HEK293T (cell line): ENCODE measurements around the gene RNF14.
A peak's percentile ranks its signal among the peaks of the same experiment; 100 is the strongest.

Experiments used
- CTCF ChIA-PET: fragments of 350-600 bp; formaldehyde crosslinking; extraction: SDS; loops from one replicate; lab custom pipeline; 2021; ENCODE audit warnings: antibody characterized with exemption, inconsistent platforms; lab: Yijun Ruan, JAX
- POLR2A ChIA-PET: fragments of 350-600 bp; formaldehyde crosslinking; extraction: SDS; loops from one replicate; lab custom pipeline; 2020; ENCODE audit warnings: antibody characterized with exemption, inconsistent platforms; lab: Yijun Ruan, JAX
- DNase-seq: peaks from one replicate; pipeline ENCODE4 v3.0.0; 2012; ENCODE audit warnings: mixed read lengths; ENCODE audit errors: extremely low spot score
- ARNT ChIP-seq: fragments of 450-650 bp; IDR thresholded peaks from 2 replicates; pipeline ENCODE4 v1.6.1; 2017; ENCODE audit warnings: mild to moderate bottlenecking
- BHLHE40 ChIP-seq: fragments of 450-650 bp; IDR thresholded peaks from 2 replicates; pipeline ENCODE4 v1.6.1; 2016; ENCODE audit warnings: mild to moderate bottlenecking, moderate library complexity, borderline replicate concordance
- CTBP1 ChIP-seq: fragments of 450-650 bp; IDR thresholded peaks from 2 replicates; pipeline ENCODE4 v1.6.1; 2016; ENCODE audit warnings: borderline replicate concordance
- ELF4 ChIP-seq: fragments of 450-650 bp; IDR thresholded peaks from 2 replicates; pipeline ENCODE4 v1.6.1; 2017; ENCODE audit warnings: antibody characterized with exemption
- FOXA1 ChIP-seq: fragments of 450-650 bp; IDR thresholded peaks from 2 replicates; pipeline ENCODE4 v1.6.1; 2016; ENCODE audit warnings: mild to moderate bottlenecking
- FOXK2 ChIP-seq: fragments of 450-650 bp; IDR thresholded peaks from 2 replicates; pipeline ENCODE4 v1.6.1; 2016; ENCODE audit warnings: mild to moderate bottlenecking
- FOXM1 ChIP-seq: fragments of 450-650 bp; IDR thresholded peaks from 2 replicates; pipeline ENCODE4 v1.6.1; 2017; ENCODE audit warnings: mild to moderate bottlenecking, borderline replicate concordance
- HDGF ChIP-seq: fragments of 450-650 bp; IDR thresholded peaks from 2 replicates; pipeline ENCODE4 v1.6.1; 2017; ENCODE audit warnings: antibody characterized with exemption, borderline replicate concordance
- L3MBTL2 ChIP-seq: fragments of 450-650 bp; conservative IDR thresholded peaks from 2 replicates; pipeline ENCODE4 v1.6.1; 2016; ENCODE audit warnings: mild to moderate bottlenecking
- LEF1 ChIP-seq: fragments of 450-650 bp; IDR thresholded peaks from 2 replicates; pipeline ENCODE4 v1.6.1; 2017; ENCODE audit warnings: mild to moderate bottlenecking, borderline replicate concordance
- NFRKB ChIP-seq: fragments of 450-650 bp; IDR thresholded peaks from 2 replicates; pipeline ENCODE4 v1.6.1; 2016; ENCODE audit warnings: mild to moderate bottlenecking, moderate library complexity
- PKNOX1 ChIP-seq: fragments of 450-650 bp; IDR thresholded peaks from 2 replicates; pipeline ENCODE4 v1.6.1; 2016
- SP1 ChIP-seq: fragments of 450-650 bp; IDR thresholded peaks from 2 replicates; pipeline ENCODE4 v1.6.1; 2017
- SUZ12 ChIP-seq: fragments of 450-650 bp; IDR thresholded peaks from 2 replicates; pipeline ENCODE4 v1.6.1; 2016; ENCODE audit warnings: mild to moderate bottlenecking
- TARDBP ChIP-seq: fragments of 450-650 bp; IDR thresholded peaks from 2 replicates; pipeline ENCODE4 v1.6.1; 2016
- ZNF384 ChIP-seq: fragments of 450-650 bp; IDR thresholded peaks from 2 replicates; pipeline ENCODE4 v1.6.1; 2016

The RNF14 gene

GRCh38 chr5:142000173-142000572, 31.3 kb downstream of the RNF14 start:
- TF ChIP-seq HDGF = no peak
- no peak for TF ChIP-seq L3MBTL2
- no peak for TF ChIP-seq FOXA1
- TF ChIP-seq SUZ12 = no peak
- TF ChIP-seq CTBP1 = no peak
- no peak for TF ChIP-seq FOXM1
- no peak for TF ChIP-seq ELF4
- TF ChIP-seq LEF1 = no peak
- no peak for TF ChIP-seq FOXK2
- no peak for TF ChIP-seq ZNF384
- no peak for TF ChIP-seq BHLHE40
- TF ChIP-seq TARDBP = no peak
- no peak for TF ChIP-seq SP1
- TF ChIP-seq NFRKB = no peak
- no peak for TF ChIP-seq ARNT
- TF ChIP-seq PKNOX1 = no peak
- ChIA-PET POLR2A (no interaction called here), CTCF (interaction anchor here (0.6 to 1.2 kb wide), 3 partner anchors 32 to 145 kb away, joined by 3 to 4 read pairs (median 4); no protein-coding TSS in a partner anchor)
- DNase-seq = no peak

GRCh38 chr5:142000704-142001484, 32.0 kb downstream of the RNF14 start:
- no peak for TF ChIP-seq L3MBTL2
- no peak for TF ChIP-seq ARNT
- TF ChIP-seq FOXA1 = no peak
- TF ChIP-seq ELF4 = no peak
- no peak for TF ChIP-seq FOXK2
- TF ChIP-seq LEF1 = no peak
- no peak for TF ChIP-seq NFRKB
- TF ChIP-seq SUZ12 = no peak
- POLR2A ChIA-PET = no interaction called here
- peak; percentile 26 for DNase-seq
- CTCF ChIA-PET = interaction anchor here (0.6 to 1.2 kb wide), 3 partner anchors 32 to 144 kb away, joined by 3 to 4 read pairs (median 4); no protein-coding TSS in a partner anchor

- TF ChIP-seq LEF1 (no peak), TARDBP (no peak), FOXM1 (no peak), PKNOX1 (no peak), FOXK2 (no peak), BHLHE40 (no peak), SP1 (no peak), ARNT (no peak), L3MBTL2 (no peak), HDGF (no peak), FOXA1 (no peak), CTBP1 (no peak)
- DNase-seq = no peak
- POLR2A ChIA-PET = interaction anchor here (1.5 kb wide), 1 partner anchor 9 kb away, joined by 7 read pairs; no protein-coding TSS in a partner anchor
- CTCF ChIA-PET = interaction anchor here (1.5 kb wide), 1 partner anchor 8 kb away, joined by 3 read pairs; no protein-coding TSS in a partner anchor
These were observed 34.4 kb downstream of the RNF14 start for GRCh38 chr5:142003266-142003800.

GRCh38 chr5:142006363-142007236, 37.7 kb downstream of the RNF14 start:
- CTCF ChIA-PET = interaction anchor here (0.8 kb wide), 1 partner anchor 12 kb away, joined by 3 read pairs; no protein-coding TSS in a partner anchor
- DNase-seq = no peak
- TF ChIP-seq FOXK2 = no peak
- POLR2A ChIA-PET = no interaction called here

- POLR2A ChIA-PET = no interaction called here
- CTCF ChIA-PET = interaction anchor here (0.8 kb wide), 1 partner anchor 12 kb away, joined by 3 read pairs; no protein-coding TSS in a partner anchor
- no peak for DNase-seq
- no peak for TF ChIP-seq BHLHE40
- TF ChIP-seq PKNOX1 = no peak
- no peak for TF ChIP-seq ZNF384
These were observed 38.3 kb downstream of the RNF14 start for GRCh38 chr5:142007237-142007544.

GRCh38 chr5:142008813-142009212, 39.9 kb downstream of the RNF14 start:
- DNase-seq = no peak
- ChIA-PET POLR2A (no interaction called here), CTCF (interaction anchor here (1.3 kb wide), 1 partner anchor 40 kb away, joined by 3 read pairs; the partner anchor contains the start of gene RNF14)
- no peak for TF ChIP-seq SUZ12
